GM13977 (cell line): ENCODE results near the gene PPM1H.

Experiments used
- DNase-seq: peaks from one replicate; pipeline ENCODE4 v3.0.0; 2012; ENCODE audit warnings: low spot score
- CTCF ChIP-seq: IDR thresholded peaks from 2 replicates; pipeline ENCODE4 v1.5.1; 2012; ENCODE audit warnings: mild to moderate bottlenecking, control low read depth; ENCODE audit not compliant: insufficient read depth; ENCODE audit errors: extremely low read depth, missing control alignments
- in situ Hi-C: fragments of 300-500 bp; cut with MboI; formaldehyde crosslinking; loops from one replicate; pipeline ENCODE4 v1.12.0; 2022; ENCODE audit warnings: low sequenced_read_pairs, low pct_unique_long_range_greater_than_20kb, mixed read lengths, inconsistent platforms; ENCODE audit not compliant: unreplicated experiment

Gene PPM1H

GRCh38 chr12:62738616-62739015 is 196.3 kb downstream of the PPM1H start:
- TF ChIP-seq CTCF, result no peak
- DNase-seq, result no peak
- in situ Hi-C loops, result no loop called here

- in situ Hi-C loops, result no loop called here
- no peak for TF ChIP-seq CTCF
- DNase-seq, result no peak
These were observed 196.8 kb downstream of the PPM1H start for GRCh38 chr12:62738105-62738504.

- in situ Hi-C loops, result no loop called here
- TF ChIP-seq CTCF, result no peak
- DNase-seq, result no peak
These were observed 197.3 kb downstream of the PPM1H start for GRCh38 chr12:62737615-62738014.

- in situ Hi-C loops, result no loop called here
- no peak for DNase-seq
- no peak for TF ChIP-seq CTCF
These were observed 197.8 kb downstream of the PPM1H start for GRCh38 chr12:62737188-62737587.

- in situ Hi-C loops, result no loop called here
- no peak for TF ChIP-seq CTCF
These were observed 198.4 kb downstream of the PPM1H start for GRCh38 chr12:62736596-62736995.

GRCh38 chr12:62732861-62733427 is 202.0 kb downstream of the PPM1H start:
- TF ChIP-seq CTCF, result no peak
- in situ Hi-C loops, result no loop called here
- DNase-seq, result no peak

More at GRCh38 chr12:62736596-62736995, 198.4 kb downstream of the PPM1H start:
- no peak for DNase-seq
